GM12801 (cell line): ENCODE data around the gene PREB.

Experiments used
- CTCF ChIP-seq: IDR thresholded peaks from one replicate; pipeline ENCODE4 v1.5.1; 2011; ENCODE audit warnings: control low read depth; ENCODE audit not compliant: insufficient read length; ENCODE audit errors: extremely low read depth

The PREB gene

GRCh38 chr2:27148801-27149439 lies 14.5 kb upstream of the PREB start, which contains the start of gene TCF23:
Gene TCF23 (plus strand): TSS chr2:27149004. CDS start chr2:27149134, 130 bp downstream.
- no peak for TF ChIP-seq CTCF

- no peak for TF ChIP-seq CTCF
Measured at GRCh38 chr2:27147935-27148334, 13.5 kb upstream of the PREB start.

- no peak for TF ChIP-seq CTCF
Measured at GRCh38 chr2:27145682-27146081, 11.2 kb upstream of the PREB start.

GRCh38 chr2:27143285-27143684 lies 8.8 kb upstream of the PREB start:
- TF ChIP-seq CTCF = no peak

- TF ChIP-seq CTCF = no peak
Measured at GRCh38 chr2:27139310-27139709, 4.9 kb upstream of the PREB start, which contains the start of gene PRR30. Gene PRR30 (minus strand): TSS chr2:27139410. CDS start chr2:27138329, 1,081 bp downstream.

GRCh38 chr2:27138111-27138510 lies 3.7 kb upstream of the PREB start:
- TF ChIP-seq CTCF = no peak

- no peak for TF ChIP-seq CTCF
Measured at GRCh38 chr2:27137322-27137935, 3.0 kb upstream of the PREB start.
